ENCODE measurements around the gene NPTX1.

DNA sequence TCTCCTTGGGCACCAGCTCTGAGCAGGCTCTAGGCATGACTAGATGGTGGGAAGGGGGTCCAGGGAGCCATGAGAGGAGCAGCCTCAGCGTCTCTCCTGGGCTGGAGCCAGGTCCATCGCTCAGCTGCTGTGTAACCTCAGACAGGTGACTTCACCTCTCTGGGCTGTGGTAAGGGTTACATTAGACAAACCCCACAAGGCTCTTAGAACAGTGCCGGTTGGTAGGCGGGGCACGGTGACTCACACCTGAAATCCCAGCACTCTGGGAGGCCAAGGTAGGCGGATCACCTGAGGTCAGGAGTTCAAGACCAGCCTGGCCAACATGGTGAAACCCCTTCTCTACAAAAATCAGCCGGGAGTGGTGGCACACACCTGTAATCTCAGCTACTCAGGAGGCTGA lies 18.1 kb upstream of the NPTX1 start:
- TF ChIP-seq, protein P1, sequence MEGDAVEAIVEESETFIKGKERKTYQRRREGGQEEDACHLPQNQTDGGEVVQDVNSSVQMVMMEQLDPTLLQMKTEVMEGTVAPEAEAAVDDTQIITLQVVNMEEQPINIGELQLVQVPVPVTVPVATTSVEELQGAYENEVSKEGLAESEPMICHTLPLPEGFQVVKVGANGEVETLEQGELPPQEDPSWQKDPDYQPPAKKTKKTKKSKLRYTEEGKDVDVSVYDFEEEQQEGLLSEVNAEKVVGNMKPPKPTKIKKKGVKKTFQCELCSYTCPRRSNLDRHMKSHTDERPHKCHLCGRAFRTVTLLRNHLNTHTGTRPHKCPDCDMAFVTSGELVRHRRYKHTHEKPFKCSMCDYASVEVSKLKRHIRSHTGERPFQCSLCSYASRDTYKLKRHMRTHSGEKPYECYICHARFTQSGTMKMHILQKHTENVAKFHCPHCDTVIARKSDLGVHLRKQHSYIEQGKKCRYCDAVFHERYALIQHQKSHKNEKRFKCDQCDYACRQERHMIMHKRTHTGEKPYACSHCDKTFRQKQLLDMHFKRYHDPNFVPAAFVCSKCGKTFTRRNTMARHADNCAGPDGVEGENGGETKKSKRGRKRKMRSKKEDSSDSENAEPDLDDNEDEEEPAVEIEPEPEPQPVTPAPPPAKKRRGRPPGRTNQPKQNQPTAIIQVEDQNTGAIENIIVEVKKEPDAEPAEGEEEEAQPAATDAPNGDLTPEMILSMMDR (IDR thresholded peaks at IDR 0.05): no peak
- no peak for TF ChIP-seq POLR2A (IDR thresholded peaks at IDR 0.05)

Measured in thyroid gland (tissue), 4 donors.